Activated CD4-positive, alpha-beta T cell treated with anti-CD3 and anti-CD28 coated beads, Interleukin-2, amount 50 U/mL, for 4 hours (primary cell): ENCODE data around the gene SCARF2.
A peak's percentile ranks its signal among the peaks of the same experiment; 100 is the strongest.
"Not testable (repeated sequence)": the region's sequence is repeated elsewhere in the genome, so short reads cannot be mapped to it uniquely, and the experiment has no call there.

Source experiments
- DNase-seq, 2 experiments: peaks; one replicate each; pipeline ENCODE4 v3.0.0-alpha.2; 2020

The SCARF2 gene

GRCh38 chr22:20437613-20438426 is at the start of gene SCARF2:
TSS of gene SCARF2 (minus strand) at chr22:20437825. CDS start at chr22:20437754, 71 bp downstream.
- no peak for DNase-seq

- DNase-seq, result no peak
Measured at GRCh38 chr22:20486229-20486628, 48.6 kb upstream of the SCARF2 start.

DNA sequence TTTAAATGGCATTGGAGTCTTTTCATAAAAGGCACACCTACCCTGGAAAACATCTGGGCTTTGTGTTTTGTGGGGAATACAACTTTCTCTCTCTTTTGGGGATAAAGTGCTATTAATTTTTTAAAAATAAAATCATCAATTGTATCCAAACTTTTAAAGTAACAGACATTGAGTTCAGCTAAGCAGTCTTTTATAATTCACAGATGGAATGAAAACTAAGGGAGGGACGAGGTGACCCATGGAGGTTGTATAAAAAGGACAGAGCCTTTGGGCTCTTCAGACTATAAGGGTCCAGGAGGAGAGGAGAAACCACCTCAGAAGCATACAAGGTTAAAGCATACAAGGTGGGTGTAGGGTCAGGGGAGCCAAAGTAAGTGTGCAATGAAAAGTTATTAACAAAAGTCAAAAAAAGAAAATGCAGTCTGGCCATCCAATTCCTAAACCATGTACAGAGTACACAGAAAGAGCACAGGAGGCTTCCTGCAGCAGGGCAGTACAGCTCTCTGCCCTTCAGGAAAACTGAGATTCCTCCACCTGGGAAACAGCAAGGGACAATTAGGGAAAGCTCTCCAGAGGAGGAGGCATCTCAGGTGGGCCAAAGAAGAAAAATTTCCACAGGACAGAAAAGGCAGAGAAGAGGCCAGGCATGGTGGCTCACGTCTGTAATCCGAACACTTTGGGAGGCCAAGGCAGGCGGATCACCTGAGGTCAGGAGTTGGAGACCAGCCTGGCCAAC is 47.5 kb upstream of the SCARF2 start:
- no peak for DNase-seq

DNA sequence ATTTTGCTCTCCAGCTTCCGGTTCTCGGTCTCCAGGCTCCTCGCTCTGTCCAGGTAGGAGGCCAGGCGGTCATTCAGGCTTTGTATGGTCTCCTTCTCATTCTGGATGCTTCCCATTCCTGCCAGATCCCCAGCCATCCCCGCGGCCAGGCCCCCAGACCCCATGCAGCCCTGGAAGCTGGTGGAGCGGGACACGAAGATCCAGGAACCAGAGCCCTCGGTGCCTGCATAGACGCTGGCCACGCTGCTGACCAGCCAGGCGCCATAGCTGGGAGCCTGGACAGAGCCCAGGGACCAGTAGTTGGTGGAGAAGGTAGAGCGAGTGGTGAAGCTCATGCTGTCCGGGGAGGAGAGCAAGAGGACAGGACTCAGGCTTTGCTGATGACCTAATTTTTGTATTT is 46.1 kb upstream of the SCARF2 start:
- no peak for DNase-seq

DNA sequence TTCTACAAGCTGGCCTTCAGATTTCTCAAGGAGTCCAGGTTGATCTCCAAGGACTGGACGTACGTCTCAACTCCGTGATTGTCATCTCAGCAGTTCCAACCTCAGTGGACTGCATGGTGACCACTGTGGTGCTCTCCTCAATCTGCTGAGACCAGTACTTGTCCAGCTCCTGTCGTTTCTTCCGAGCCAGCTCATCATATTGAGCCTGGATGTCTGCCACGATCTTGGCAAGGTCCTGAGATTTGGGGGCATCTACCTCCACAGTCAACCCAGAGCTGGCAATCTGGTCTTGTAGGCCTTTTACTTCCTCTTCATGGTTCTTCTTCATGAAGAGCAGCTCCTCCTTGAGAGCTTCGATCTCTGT is 45.5 kb upstream of the SCARF2 start:
- not testable (repeated sequence) for DNase-seq

DNA sequence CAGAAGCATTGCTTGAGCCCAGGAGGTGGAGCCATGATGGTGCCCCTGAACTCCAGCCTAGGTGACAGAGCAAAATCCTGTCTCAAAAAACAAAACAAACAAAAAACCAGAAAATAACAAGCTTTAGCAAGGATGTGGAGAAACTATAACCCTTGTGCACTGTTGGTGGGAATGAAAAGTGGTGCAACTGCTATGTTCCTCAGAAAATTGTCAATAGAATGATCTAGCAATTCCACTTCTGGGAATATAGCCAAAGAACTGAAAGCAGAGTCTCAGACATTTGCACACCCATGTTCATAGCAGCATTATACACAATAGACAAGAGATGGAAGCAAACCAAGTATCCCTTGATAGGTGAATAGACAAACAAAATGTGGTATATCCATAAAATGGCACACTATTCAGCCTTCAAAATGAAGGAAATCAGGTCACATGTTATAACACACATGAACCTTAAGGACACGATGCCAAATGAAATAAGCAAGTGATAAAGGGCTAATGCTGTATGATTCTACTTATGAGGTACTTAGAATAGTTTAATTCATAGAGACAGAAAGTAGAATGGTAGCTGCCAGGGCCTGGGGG is 42.1 kb upstream of the SCARF2 start:
- DNase-seq, result no peak

DNA sequence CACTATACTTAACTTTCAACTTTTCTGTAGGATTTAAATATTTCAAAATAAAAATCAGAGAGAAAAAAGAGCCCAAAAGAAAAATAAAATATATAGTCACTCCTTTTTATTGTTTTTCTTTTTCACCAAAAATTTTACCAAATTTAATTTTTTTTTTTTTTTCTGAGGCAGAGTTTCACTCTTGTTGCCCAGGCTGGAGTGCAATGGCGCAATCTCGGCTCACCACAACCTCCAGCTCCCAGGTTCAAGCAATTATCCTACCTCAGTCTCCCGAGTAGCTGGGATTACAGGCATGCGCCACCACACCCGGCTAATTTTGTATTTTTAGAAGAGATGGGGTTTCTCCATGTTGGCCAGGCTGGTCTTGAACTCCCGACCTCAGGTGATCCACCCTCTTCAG is 40.4 kb upstream of the SCARF2 start:
- DNase-seq, result not testable (repeated sequence)

GRCh38 chr22:20475569-20475968 is 37.9 kb upstream of the SCARF2 start:
- not testable (repeated sequence) for DNase-seq

- no peak for DNase-seq
Measured at GRCh38 chr22:20475115-20475436, 37.5 kb upstream of the SCARF2 start.

- DNase-seq, result no peak
Measured at GRCh38 chr22:20472629-20473442, 35.2 kb upstream of the SCARF2 start.

DNA sequence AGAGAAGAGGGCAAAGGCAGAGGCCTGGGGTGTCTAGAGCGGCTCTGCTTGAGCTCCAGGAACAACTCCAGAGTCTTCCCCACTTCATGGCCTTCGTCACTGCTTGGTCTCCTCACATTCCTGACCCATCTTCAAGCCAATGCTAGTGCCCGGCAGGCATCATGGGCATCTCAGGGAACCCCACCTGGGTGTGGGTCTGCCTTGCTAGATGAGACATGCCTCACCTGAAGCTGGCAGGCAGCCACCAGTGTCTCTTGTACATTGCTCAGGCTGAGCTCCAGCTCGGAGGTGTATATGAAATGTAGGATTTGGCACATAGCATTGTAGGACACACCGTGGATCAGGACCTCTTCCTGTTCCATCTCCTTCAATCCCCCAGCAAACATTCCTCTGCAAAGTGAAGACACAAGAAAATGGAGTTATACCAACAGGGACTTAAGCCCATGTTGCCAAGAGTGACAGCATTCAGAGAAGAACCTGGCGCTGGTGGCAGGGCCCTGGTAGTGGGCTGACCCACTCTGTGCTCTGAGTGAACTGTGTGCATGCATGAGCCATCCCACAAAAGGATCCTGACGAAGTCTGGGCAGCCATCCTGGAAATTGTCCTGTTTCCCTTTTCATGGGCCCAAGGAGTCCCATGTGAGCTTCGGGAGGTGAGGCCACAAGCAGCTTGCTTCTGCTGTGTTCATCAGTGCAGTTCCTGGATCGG is 33.7 kb upstream of the SCARF2 start:
- no peak for DNase-seq

GRCh38 chr22:20470525-20470924 is 32.9 kb upstream of the SCARF2 start:
- not testable (repeated sequence) for DNase-seq

GRCh38 chr22:20469110-20469868 is 31.7 kb upstream of the SCARF2 start:
- no peak for DNase-seq

- no peak for DNase-seq
Measured at GRCh38 chr22:20466659-20467379, 29.2 kb upstream of the SCARF2 start.

GRCh38 chr22:20465759-20466077 is 28.1 kb upstream of the SCARF2 start:
- no peak for DNase-seq

DNA sequence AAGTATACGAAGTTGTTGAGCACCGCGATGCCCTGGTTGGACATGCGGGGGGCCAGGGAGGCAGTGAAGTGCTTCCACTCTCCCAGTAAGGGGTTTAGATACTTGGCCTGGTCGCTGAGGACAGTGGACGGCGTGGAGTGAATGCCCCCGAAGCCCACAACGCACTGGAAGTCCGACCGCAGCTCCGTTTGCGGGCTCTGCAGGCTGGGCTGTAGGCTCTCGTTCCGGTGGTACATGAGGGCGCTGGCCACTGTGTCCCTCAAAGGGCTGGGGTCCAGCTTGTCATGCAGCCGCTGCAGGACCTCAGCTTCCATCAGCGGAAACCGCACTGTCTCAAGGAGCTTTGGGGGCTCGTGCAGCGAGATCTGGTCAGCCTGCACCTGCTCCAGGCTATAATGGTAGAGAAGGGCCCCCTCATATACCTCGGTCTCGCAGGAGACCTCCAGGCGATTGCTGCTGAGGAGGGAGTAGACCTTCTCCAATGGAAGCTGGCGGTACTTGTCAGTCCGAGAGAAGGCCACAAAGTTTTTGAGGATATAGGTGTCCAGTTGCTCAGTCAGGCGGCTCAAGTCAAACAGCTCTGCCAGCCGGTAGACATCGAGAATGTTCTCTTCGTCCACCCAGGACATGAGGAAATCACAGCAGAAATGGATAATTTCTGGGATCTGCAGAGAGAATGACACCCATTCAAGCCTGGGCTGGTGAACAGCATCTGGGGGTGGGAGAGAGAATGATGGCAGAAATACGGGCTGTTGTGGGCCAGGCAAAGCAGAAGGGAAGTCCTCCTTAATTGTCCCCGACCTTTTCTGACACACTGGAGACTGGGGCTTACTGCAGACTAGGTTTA is 27.5 kb upstream of the SCARF2 start:
- DNase-seq, result no peak

GRCh38 chr22:20464096-20464614 is 26.5 kb upstream of the SCARF2 start:
- peak; percentile 44 to 46 for DNase-seq

DNA sequence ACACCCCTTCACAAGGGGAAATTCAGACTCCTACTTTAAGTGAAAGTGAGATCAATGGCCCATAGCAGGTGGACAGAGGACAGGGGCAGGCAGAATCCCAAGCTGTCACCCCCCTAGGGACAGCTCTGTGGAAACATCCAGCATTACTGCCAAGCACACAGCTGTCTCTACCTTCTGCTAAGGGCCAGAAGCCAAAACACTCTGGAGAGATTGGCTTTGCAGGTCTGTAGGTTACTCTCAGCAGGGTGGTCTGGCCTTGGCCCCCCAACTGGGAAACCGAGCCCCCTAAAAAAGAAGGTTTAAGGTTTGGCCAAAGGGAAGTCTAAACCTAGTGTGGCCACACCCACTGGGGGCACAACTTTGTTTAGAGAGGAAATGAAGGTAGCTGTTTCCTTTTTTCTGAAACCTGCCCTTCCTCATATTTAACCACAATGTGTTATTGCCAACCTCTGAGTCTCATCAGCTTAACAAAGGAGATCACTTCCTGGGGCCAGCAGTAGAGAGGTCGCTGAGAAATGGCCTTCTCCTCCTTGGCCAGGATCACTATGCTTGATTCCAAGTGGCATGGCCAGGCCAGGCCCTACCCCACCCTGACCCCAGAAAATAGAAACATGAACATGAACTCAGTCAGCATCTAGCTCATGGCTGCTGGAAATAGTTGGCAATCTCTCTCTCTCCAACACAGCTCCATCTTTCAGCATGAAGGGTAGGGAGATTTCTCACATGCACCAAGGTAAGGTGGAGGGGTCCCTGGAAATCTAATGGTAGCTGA is 25.9 kb upstream of the SCARF2 start:
- DNase-seq, result peak in 1 of 2 experiments; percentile 23

- DNase-seq, result no peak
Measured at GRCh38 chr22:20459862-20460261, 22.2 kb upstream of the SCARF2 start.
